Psoas muscle (tissue), 8 donors: ENCODE data around the gene PRR36. TPM values are rescaled to one million over a fixed set of nuclear protein-coding genes. Genes with fewer than 3 reads are reported as not detected.

Experiments
- ATAC-seq, 4 donors: fragments of 200-7000 bp; cut with Tn5 transposase; one replicate each; pipeline ENCODE4 v1.9.1; 2020; ENCODE audit warnings: moderate library complexity in 3 of 4, mild to moderate bottlenecking in 2 of 4
- DNase-seq, 2 donors: peaks; one replicate each; pipeline ENCODE4 v3.0.0-alpha.2; 2020
- H3K27ac ChIP-seq: fragments of 200-600 bp; one replicate; pipeline ENCODE4 v1.8.0; 2022
- H3K27me3 ChIP-seq, 3 donors: fragments of 200-600 bp in 1 of 3; one replicate each; pipeline versions ENCODE4 v1.6.1 to v1.8.0; 2013 to 2022; ENCODE audit warnings: low read length in 2 of 3, mild to moderate bottlenecking in 2 of 3, moderate library complexity in 1 of 3; ENCODE audit not compliant: insufficient read depth in 3 of 3
- H3K36me3 ChIP-seq, 2 donors: fragments of 200-600 bp in 1 of 2; one replicate each; pipeline versions ENCODE4 v1.6.1 to v1.8.0; 2013 to 2022; ENCODE audit warnings: low read depth in 1 of 2, mild to moderate bottlenecking in 1 of 2, moderate library complexity in 1 of 2; ENCODE audit not compliant: insufficient read depth in 1 of 2
- H3K4me1 ChIP-seq: fragments of 200-600 bp; one replicate; pipeline ENCODE4 v1.8.0; 2022
- H3K4me3 ChIP-seq: fragments of 200-600 bp; one replicate; pipeline ENCODE4 v1.8.0; 2022; ENCODE audit warnings: mild to moderate bottlenecking
- H3K9me3 ChIP-seq: fragments of 200-600 bp; one replicate; pipeline ENCODE4 v1.8.0; 2022
- CTCF ChIP-seq: fragments of 200-600 bp; IDR thresholded peaks from one replicate; pipeline ENCODE4 v1.8.0; 2022; ENCODE audit warnings: antibody characterized with exemption
- WGBS, 3 donors: extraction: QIAGEN DNeasy Blood & Tissue Kit; methylation state at CpG; one replicate each; pipeline versions ENCODE4 v1.1.6 to v1.1.7; 2013; 5-methylcytosine and 5-hydroxymethylcytosine counted together
- intact Hi-C, 2 donors: fragments of 100-400 bp; cut with DNase I; formaldehyde crosslinking; loops; one replicate each; pipeline versions ENCODE4 v1.11.0 to v1.14.2; 2022
- polyA plus RNA-seq, 3 donors: library from polyadenylated mRNA; stranded (reverse); fragments of 200-250 nt; gene quantifications; one replicate each; pipeline ENCODE4 v1.2.3, GENCODE V29; 2013
- total RNA-seq, 4 donors: library from RNA; stranded (reverse); fragmentation: NEBNext Ultra II Directional in 2 of 4; extraction: Animal tissue kit (Norgen Biotek cat#: 25700) in 2 of 4; gene quantifications; one replicate each; pipeline versions ENCODE4 v1.2.1 to v1.2.4, GENCODE V29; 2021 to 2023
- donor health status: healthy with polysubstance abuse.
- donor health status: DM: no; HTN: no; CAD: no; lungs with moderate emphysema.
- donor health status: Bipolar disorder and iron deficiency.
- donor health status: healthy.
- donor health status: DM: yes; HTN: yes; CAD: no.
- donor health status: DM: no; HTN: no; CAD: no.
- donor health status: DM: no; HTN: no; CAD: no.
- donor health status: DM: yes; HTN: yes; CAD: no.

The PRR36 gene
- total and polyA plus RNA-seq, 7 donors = not detected

DNA sequence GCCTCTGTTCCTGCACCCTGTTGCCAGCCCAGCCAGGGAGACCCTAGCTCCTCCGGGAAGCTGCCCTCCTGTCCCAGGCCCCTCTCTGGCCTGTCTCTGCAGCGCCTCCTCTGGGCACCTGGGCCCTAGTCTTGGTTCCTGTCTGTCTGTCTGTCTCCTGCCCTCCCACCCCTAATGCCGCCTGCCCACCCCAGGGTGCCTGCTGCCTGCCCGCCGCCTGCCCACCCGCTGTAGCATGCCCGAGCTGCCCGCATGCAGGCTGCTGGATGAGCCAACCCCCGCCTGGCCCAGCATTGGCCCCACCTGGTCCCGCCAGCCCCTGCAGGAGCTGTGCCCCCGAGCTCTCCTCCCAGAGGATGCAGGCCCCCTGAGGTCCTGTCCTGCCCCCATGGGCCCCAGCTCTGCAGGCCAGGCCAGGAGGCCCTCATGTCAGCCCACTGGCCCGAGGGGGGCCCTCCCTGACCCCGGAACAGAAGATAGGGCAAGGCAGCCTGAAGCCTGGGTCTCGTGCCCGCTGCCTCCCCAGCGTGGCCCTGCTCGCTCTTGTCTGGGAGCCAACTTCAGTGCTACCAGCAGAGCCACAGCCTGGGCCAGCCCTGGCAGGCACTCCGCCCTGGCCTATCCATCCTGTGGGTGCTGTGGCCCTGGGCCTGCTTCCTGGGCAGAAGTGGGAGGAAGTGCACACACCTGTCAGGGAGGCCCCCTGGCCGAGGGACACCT, 34.7 kb upstream of the PRR36 start:
- H3K27ac ChIP-seq = no peak overlapping the region
- DNase-seq = no peak
- peaks cover 4 to 51% of the 10 kb centered on the region in 2 donors for H3K36me3 ChIP-seq
- H3K4me3 ChIP-seq = no peak overlapping the region
- intact Hi-C loops = no loop called here
- peaks cover 14% of the 10 kb centered on the region for H3K4me1 ChIP-seq
- 83 to 90% (median 84%) methylated on average over 16 to 19 of the region's 19 CpGs for WGBS, 3 donors
- no peak for TF ChIP-seq CTCF
- no peaks in the 10 kb centered on the region for H3K27me3 ChIP-seq
- H3K9me3 ChIP-seq = no peaks in the 10 kb centered on the region
- ATAC-seq = no peak

DNA sequence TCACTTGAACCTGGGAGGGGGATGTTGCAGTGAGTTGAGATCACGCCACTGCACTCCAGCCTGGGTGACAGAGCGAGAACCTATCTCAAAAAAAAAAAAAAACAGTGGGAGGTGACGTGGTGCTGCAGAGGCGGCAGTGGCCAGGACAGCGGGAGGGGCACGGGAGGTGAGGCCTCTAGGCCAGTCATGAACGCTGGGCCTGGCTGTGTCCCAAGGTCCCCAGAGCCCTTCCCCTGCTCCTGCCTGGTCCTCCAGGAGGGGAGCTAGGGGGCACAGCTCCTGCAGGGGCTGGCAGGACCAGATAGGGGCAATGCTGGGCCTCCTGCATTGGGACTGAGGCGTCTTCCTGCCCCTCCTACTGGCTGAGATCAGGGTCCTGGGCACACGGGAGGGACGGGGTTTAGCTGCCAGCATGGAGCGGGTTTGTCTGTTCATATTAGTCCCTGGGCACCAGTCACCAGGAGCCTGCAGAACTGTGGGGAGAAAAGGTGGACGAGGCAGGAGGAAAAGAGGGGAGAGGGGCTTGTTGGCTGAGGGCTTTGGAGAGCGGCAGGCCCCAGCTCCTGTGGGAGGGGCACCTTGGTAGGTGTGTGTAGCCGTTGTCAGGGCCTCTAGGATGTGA, 34.0 kb upstream of the PRR36 start:
- no peak overlapping the region for H3K4me3 ChIP-seq
- DNase-seq (no peak), ATAC-seq (no peak)
- intact Hi-C loops = no loop called here
- H3K9me3 ChIP-seq = no peaks in the 10 kb centered on the region
- H3K4me1 ChIP-seq = peaks cover 14% of the 10 kb centered on the region
- no peaks in the 10 kb centered on the region for H3K27me3 ChIP-seq
- peaks cover 4 to 51% of the 10 kb centered on the region in 2 donors for H3K36me3 ChIP-seq
- TF ChIP-seq CTCF = no peak
- WGBS, 3 donors = 75 to 80% (median 80%) methylated on average over 13 to 14 of the region's 14 CpGs
- H3K27ac ChIP-seq = no peak overlapping the region

- DNase-seq (no peak), ATAC-seq (no peak)
- Histone ChIP-seq H3K4me3 (no peak overlapping the region), H3K36me3 (peaks cover 4 to 48% of the 10 kb centered on the region in 2 donors), H3K4me1 (peaks cover 19% of the 10 kb centered on the region), H3K27ac (no peak overlapping the region), H3K9me3 (no peaks in the 10 kb centered on the region), H3K27me3 (no peaks in the 10 kb centered on the region)
- 82 to 85% (median 83%) methylated on average over 11 of the region's 11 CpGs for WGBS, 3 donors
- intact Hi-C loops = no loop called here
- TF ChIP-seq CTCF = no peak
Observed at GRCh38 chr19:7907544-7907943, 33.4 kb upstream of the PRR36 start.

- WGBS, 3 donors = 88 to 89% (median 89%) methylated on average over 19 of the region's 19 CpGs
- no peak overlapping the region for H3K4me3 ChIP-seq
- no peaks in the 10 kb centered on the region for H3K9me3 ChIP-seq
- no peaks in the 10 kb centered on the region for H3K27me3 ChIP-seq
- ATAC-seq (no peak), DNase-seq (no peak)
- H3K27ac ChIP-seq = no peak overlapping the region
- H3K4me1 ChIP-seq = peaks cover 22% of the 10 kb centered on the region
- no peak for TF ChIP-seq CTCF
- H3K36me3 ChIP-seq = peaks cover 4 to 43% of the 10 kb centered on the region in 2 donors
- intact Hi-C loops = no loop called here
Observed at GRCh38 chr19:7907122-7907521, 32.9 kb upstream of the PRR36 start.
